ENCODE results near the gene COA3.

COA3 gene

GRCh38 chr17:42818379-42818778, 19.9 kb upstream of the COA3 start:
- DNase-seq (ENCODE audit: extremely low read depth in 1 of 2, low read depth in 1 of 2), result no peak

- no peak for DNase-seq (ENCODE audit: extremely low read depth in 1 of 2, low read depth in 1 of 2)
Observed at GRCh38 chr17:42817866-42818265, 19.4 kb upstream of the COA3 start.

GRCh38 chr17:42814633-42815399, 16.3 kb upstream of the COA3 start:
- DNase-seq (ENCODE audit: extremely low read depth in 1 of 2, low read depth in 1 of 2), result no peak

GRCh38 chr17:42809250-42809649, 10.7 kb upstream of the COA3 start:
- no peak for DNase-seq (ENCODE audit: extremely low read depth in 1 of 2, low read depth in 1 of 2)

GRCh38 chr17:42806249-42806648, 7.7 kb upstream of the COA3 start:
- DNase-seq (ENCODE audit: extremely low read depth in 1 of 2, low read depth in 1 of 2), result no peak

- DNase-seq (ENCODE audit: extremely low read depth in 1 of 2, low read depth in 1 of 2), result no peak
Observed at GRCh38 chr17:42804918-42805367, 6.4 kb upstream of the COA3 start.

GRCh38 chr17:42803074-42803883, 4.8 kb upstream of the COA3 start:
- DNase-seq (ENCODE audit: extremely low read depth in 1 of 2, low read depth in 1 of 2), result no peak

- DNase-seq (ENCODE audit: extremely low read depth in 1 of 2, low read depth in 1 of 2), result no peak
Observed at GRCh38 chr17:42798011-42798382, 507 bp downstream of the COA3 start.

- no peak for DNase-seq (ENCODE audit: extremely low read depth in 1 of 2, low read depth in 1 of 2)
Observed at GRCh38 chr17:42797067-42798007, 1.2 kb downstream of the COA3 start.

- no peak for DNase-seq (ENCODE audit: extremely low read depth in 1 of 2, low read depth in 1 of 2)
Observed at GRCh38 chr17:42796066-42796758, 2.3 kb downstream of the COA3 start.

GRCh38 chr17:42795465-42795864, 3.0 kb downstream of the COA3 start:
- no peak for DNase-seq (ENCODE audit: extremely low read depth in 1 of 2, low read depth in 1 of 2)

GRCh38 chr17:42795061-42795460, 3.4 kb downstream of the COA3 start:
- no peak for DNase-seq (ENCODE audit: extremely low read depth in 1 of 2, low read depth in 1 of 2)

- no peak for DNase-seq (ENCODE audit: extremely low read depth in 1 of 2, low read depth in 1 of 2)
Observed at GRCh38 chr17:42792545-42792944, 6.0 kb downstream of the COA3 start.

- DNase-seq (ENCODE audit: extremely low read depth in 1 of 2, low read depth in 1 of 2), result no peak
Observed at GRCh38 chr17:42791948-42792347, 6.6 kb downstream of the COA3 start.

- DNase-seq (ENCODE audit: extremely low read depth in 1 of 2, low read depth in 1 of 2), result no peak
Observed at GRCh38 chr17:42787266-42787665, 11.2 kb downstream of the COA3 start.

- no peak for DNase-seq (ENCODE audit: extremely low read depth in 1 of 2, low read depth in 1 of 2)
Observed at GRCh38 chr17:42784811-42785592, 13.5 kb downstream of the COA3 start.

- no peak for DNase-seq (ENCODE audit: extremely low read depth in 1 of 2, low read depth in 1 of 2)
Observed at GRCh38 chr17:42784409-42784808, 14.1 kb downstream of the COA3 start.

- DNase-seq (ENCODE audit: extremely low read depth in 1 of 2, low read depth in 1 of 2), result no peak
Observed at GRCh38 chr17:42783791-42784138, 14.7 kb downstream of the COA3 start.

- DNase-seq (ENCODE audit: extremely low read depth in 1 of 2, low read depth in 1 of 2), result no peak
Observed at GRCh38 chr17:42783062-42783790, 15.3 kb downstream of the COA3 start.

Measured in stimulated activated CD8-positive, alpha-beta memory T cell treated with anti-CD3 and anti-CD28 coated beads, Interleukin-7, amount 100 ng/mL, for 48 hours (primary cell).